ENCODE data around the gene CPEB3. TPM values are rescaled to one million over a fixed set of nuclear protein-coding genes. Genes with fewer than 3 reads are reported as not detected.

The CPEB3 gene
- total RNA-seq, 1 experiment from 2014 or later, result 2.4 TPM

DNA sequence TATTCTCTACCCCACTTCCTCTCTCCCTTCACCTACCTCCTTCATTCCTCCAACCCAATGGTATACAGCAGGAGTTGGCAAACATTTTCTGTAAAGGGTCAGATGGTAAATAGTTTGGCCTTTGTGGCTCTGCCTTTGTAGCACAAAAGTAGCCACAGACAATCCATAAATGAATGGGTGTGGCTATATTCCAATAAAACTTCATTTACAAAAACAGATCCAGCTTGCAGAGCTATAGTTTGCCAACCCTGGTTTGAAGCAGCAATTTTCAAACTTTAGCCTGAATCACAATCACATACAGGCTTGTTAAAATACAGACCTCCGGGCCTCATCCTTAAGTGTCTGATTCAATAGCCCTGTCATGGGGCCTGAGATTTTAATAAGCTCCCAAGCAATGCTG is 110.5 kb downstream of the CPEB3 start:
- ChIA-PET POLR2A (no interaction called here), CTCF (no interaction called here)
- Histone ChIP-seq H3K27ac (ENCODE audit: low read length) (no peak overlapping the region), H3K9me3 (ENCODE audit: control insufficient read depth, insufficient read depth, low read depth, low read length) (no peaks in the 10 kb centered on the region), H3K27me3 (ENCODE audit: control insufficient read depth, insufficient read depth, low read length) (no peaks in the 10 kb centered on the region), H3K4me1 (ENCODE audit: control insufficient read depth, insufficient read depth, low read length) (no peaks in the 10 kb centered on the region), H3K36me3 (ENCODE audit: control insufficient read depth, insufficient read depth, low read length) (no peaks in the 10 kb centered on the region), H3K4me3 (ENCODE audit: low read depth in 2 of 2, low read length in 2 of 2) (no peak overlapping the region)
- no TSS peak for BruUV-seq (replicated peaks)
- TF ChIP-seq, protein P1, sequence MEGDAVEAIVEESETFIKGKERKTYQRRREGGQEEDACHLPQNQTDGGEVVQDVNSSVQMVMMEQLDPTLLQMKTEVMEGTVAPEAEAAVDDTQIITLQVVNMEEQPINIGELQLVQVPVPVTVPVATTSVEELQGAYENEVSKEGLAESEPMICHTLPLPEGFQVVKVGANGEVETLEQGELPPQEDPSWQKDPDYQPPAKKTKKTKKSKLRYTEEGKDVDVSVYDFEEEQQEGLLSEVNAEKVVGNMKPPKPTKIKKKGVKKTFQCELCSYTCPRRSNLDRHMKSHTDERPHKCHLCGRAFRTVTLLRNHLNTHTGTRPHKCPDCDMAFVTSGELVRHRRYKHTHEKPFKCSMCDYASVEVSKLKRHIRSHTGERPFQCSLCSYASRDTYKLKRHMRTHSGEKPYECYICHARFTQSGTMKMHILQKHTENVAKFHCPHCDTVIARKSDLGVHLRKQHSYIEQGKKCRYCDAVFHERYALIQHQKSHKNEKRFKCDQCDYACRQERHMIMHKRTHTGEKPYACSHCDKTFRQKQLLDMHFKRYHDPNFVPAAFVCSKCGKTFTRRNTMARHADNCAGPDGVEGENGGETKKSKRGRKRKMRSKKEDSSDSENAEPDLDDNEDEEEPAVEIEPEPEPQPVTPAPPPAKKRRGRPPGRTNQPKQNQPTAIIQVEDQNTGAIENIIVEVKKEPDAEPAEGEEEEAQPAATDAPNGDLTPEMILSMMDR (IDR thresholded peaks at IDR 0.05), result no peak
- TF ChIP-seq POLR2AphosphoS5 (IDR thresholded peaks at IDR 0.05; ENCODE audit: low read depth, low read length) (no peak), SIN3A (IDR thresholded peaks at IDR 0.05; ENCODE audit: borderline replicate concordance, insufficient read depth, low read depth, low read length) (no peak), TCF7L2 (IDR thresholded peaks at IDR 0.05; ENCODE audit: low read depth, low read length) (no peak)
- TF ChIP-seq, protein P2, sequence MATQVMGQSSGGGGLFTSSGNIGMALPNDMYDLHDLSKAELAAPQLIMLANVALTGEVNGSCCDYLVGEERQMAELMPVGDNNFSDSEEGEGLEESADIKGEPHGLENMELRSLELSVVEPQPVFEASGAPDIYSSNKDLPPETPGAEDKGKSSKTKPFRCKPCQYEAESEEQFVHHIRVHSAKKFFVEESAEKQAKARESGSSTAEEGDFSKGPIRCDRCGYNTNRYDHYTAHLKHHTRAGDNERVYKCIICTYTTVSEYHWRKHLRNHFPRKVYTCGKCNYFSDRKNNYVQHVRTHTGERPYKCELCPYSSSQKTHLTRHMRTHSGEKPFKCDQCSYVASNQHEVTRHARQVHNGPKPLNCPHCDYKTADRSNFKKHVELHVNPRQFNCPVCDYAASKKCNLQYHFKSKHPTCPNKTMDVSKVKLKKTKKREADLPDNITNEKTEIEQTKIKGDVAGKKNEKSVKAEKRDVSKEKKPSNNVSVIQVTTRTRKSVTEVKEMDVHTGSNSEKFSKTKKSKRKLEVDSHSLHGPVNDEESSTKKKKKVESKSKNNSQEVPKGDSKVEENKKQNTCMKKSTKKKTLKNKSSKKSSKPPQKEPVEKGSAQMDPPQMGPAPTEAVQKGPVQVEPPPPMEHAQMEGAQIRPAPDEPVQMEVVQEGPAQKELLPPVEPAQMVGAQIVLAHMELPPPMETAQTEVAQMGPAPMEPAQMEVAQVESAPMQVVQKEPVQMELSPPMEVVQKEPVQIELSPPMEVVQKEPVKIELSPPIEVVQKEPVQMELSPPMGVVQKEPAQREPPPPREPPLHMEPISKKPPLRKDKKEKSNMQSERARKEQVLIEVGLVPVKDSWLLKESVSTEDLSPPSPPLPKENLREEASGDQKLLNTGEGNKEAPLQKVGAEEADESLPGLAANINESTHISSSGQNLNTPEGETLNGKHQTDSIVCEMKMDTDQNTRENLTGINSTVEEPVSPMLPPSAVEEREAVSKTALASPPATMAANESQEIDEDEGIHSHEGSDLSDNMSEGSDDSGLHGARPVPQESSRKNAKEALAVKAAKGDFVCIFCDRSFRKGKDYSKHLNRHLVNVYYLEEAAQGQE (IDR thresholded peaks at IDR 0.05; ENCODE audit: insufficient read depth in 1 of 2, low read depth in 2 of 2, low read length in 1 of 2), result no peak
- in situ Hi-C loops (cut with HindIII; ENCODE audit: low pct_unique_long_range_greater_than_20kb, low sequenced_read_pairs) (no loop called here), intact Hi-C loops (cut with micrococcal nuclease; ENCODE audit: unreplicated experiment) (no loop called here)
- no peak for DNase-seq (ENCODE audit: low read depth, low spot score)
- ATAC-seq, result no peak

DNA sequence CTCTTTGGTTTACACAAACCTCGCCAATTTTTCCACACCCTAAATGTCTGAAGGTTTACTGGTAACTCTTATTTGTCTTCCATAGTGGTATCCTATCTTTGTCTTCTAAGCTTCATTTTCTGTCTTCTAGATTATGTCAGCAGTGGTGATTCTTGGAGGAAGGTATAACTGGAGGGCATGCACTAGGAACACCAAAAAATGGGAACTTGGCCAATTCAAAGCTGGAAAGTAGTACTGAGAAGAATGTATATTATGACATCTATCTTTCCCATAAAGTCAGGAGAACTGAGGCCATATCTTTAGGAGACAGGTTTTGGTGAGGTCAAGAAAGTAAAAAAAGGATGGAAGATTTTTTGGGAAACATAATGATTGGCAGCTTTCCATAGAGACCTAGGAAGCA is 113.3 kb downstream of the CPEB3 start:
- H3K4me3 ChIP-seq (ENCODE audit: low read depth in 2 of 2, low read length in 2 of 2), result no peak overlapping the region
- no TSS peak for BruUV-seq (replicated peaks)
- H3K27me3 ChIP-seq (ENCODE audit: control insufficient read depth, insufficient read depth, low read length), result no peaks in the 10 kb centered on the region
- no peaks in the 10 kb centered on the region for H3K9me3 ChIP-seq (ENCODE audit: control insufficient read depth, insufficient read depth, low read depth, low read length)
- ChIA-PET POLR2A (no interaction called here), CTCF (no interaction called here)
- DNase-seq (ENCODE audit: low read depth, low spot score), result no peak
- intact Hi-C loops (cut with micrococcal nuclease; ENCODE audit: unreplicated experiment), result no loop called here
- no peaks in the 10 kb centered on the region for H3K36me3 ChIP-seq (ENCODE audit: control insufficient read depth, insufficient read depth, low read length)
- no peak for ATAC-seq
- in situ Hi-C loops (cut with HindIII; ENCODE audit: low pct_unique_long_range_greater_than_20kb, low sequenced_read_pairs), result no loop called here
- no peaks in the 10 kb centered on the region for H3K4me1 ChIP-seq (ENCODE audit: control insufficient read depth, insufficient read depth, low read length)
- no peak overlapping the region for H3K27ac ChIP-seq (ENCODE audit: low read length)
- TF ChIP-seq, protein P1 (IDR thresholded peaks at IDR 0.05), result no peak
- TF ChIP-seq, protein P2 (IDR thresholded peaks at IDR 0.05; ENCODE audit: insufficient read depth in 1 of 2, low read depth in 2 of 2, low read length in 1 of 2), result no peak
- no peak for TF ChIP-seq TCF7L2 (IDR thresholded peaks at IDR 0.05; ENCODE audit: low read depth, low read length)
- TF ChIP-seq POLR2AphosphoS5 (IDR thresholded peaks at IDR 0.05; ENCODE audit: low read depth, low read length), result no peak
- TF ChIP-seq SIN3A (IDR thresholded peaks at IDR 0.05; ENCODE audit: borderline replicate concordance, insufficient read depth, low read depth, low read length), result no peak
